Ishikawa (cell line): Measurements from ENCODE around the gene KCNG4.

Experiments used
- CEBPB ChIP-seq: IDR thresholded peaks from 2 replicates; pipeline ENCODE4 v1.6.1; 2012
- CREB1 ChIP-seq: IDR thresholded peaks from 2 replicates; pipeline ENCODE4 v1.6.1; 2012; ENCODE audit warnings: low read depth
- EGR1 ChIP-seq: IDR thresholded peaks from 2 replicates; pipeline ENCODE4 v1.6.1; 2012
- EP300 ChIP-seq: IDR thresholded peaks from 2 replicates; pipeline ENCODE4 v1.6.1; 2012; ENCODE audit warnings: borderline replicate concordance
- FOXM1 ChIP-seq: IDR thresholded peaks from 2 replicates; pipeline ENCODE4 v1.6.1; 2012; ENCODE audit warnings: low read depth, borderline replicate concordance
- MAX ChIP-seq: IDR thresholded peaks from 2 replicates; pipeline ENCODE4 v1.6.1; 2012
- NFIC ChIP-seq: IDR thresholded peaks from 2 replicates; pipeline ENCODE4 v1.6.1; 2012
- RAD21 ChIP-seq: IDR thresholded peaks from 2 replicates; pipeline ENCODE4 v1.6.1; 2012; ENCODE audit warnings: low read depth
- REST ChIP-seq: IDR thresholded peaks from 2 replicates; pipeline ENCODE4 v1.6.1; 2012; ENCODE audit warnings: low read depth, mild to moderate bottlenecking
- TAF1 ChIP-seq: IDR thresholded peaks from 2 replicates; pipeline ENCODE4 v1.6.1; 2012; ENCODE audit warnings: low read depth, mild to moderate bottlenecking
- TCF12 ChIP-seq: IDR thresholded peaks from 2 replicates; pipeline ENCODE4 v1.6.1; 2012; ENCODE audit warnings: low read depth
- TEAD4 ChIP-seq: IDR thresholded peaks from 2 replicates; pipeline ENCODE4 v1.6.1; 2012
- USF1 ChIP-seq: IDR thresholded peaks from 2 replicates; pipeline ENCODE4 v1.6.1; 2012
- YY1 ChIP-seq: IDR thresholded peaks from 2 replicates; pipeline ENCODE4 v1.6.1; 2012; ENCODE audit warnings: low read depth
- ZBTB7A ChIP-seq: IDR thresholded peaks from 2 replicates; pipeline ENCODE4 v1.6.1; 2012; ENCODE audit warnings: low read depth

KCNG4 gene

DNA sequence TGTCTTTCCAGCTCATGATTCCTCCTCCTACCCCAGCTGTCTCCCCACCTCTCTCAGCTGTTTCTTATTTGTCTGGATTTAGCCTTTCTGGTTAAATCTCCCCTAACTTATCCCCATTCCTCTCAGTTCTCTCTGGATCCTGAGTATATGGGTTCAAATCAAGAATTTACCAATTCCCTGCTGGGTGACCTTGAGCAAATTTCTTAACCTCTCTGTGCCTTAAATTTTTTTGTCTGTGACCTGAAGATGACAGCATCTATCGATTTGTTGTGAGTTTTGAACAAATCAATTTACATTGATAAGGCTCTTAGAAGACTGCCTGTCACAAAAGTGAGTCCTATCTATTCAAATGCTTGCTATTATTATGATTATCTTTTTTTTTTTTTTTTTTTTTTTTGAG is 2.0 kb upstream of the KCNG4 start:
- TF ChIP-seq TCF12 (no peak), RAD21 (no peak), REST (no peak), YY1 (no peak), CEBPB (no peak), TEAD4 (no peak), TAF1 (no peak)

GRCh38 chr16:84240455-84240854 is 643 bp upstream of the KCNG4 start:
- TF ChIP-seq EP300 (no peak), ZBTB7A (no peak)

DNA sequence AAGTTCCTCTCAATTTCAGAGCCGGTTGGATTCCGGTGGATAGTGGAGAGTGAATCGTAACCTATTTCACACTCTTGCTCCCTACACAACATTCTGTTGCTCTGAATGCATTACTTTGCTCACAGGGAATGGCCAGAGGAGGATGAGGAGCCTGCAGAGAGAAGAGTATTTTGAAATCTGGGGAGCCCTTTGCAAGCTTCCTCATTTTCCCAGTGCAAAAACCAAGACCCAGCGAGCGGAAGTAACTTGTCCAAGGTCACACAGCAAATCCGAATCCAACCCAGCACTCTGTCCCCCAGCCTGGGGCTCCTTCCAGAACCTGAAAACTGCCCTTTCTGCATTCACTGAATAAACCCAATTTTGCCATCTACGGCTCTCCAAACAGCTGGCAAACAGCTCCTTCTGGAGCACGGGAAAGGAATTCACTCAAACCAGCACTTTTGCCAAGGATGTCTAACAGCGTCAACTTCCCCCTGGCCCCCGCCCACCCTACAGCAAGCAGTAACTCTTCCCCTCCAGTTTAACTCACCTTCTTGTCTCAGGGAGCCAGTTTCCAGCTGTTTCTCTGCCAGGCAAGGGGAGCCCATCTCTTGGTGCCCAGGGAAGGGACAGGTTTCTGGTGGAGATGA is 557 bp downstream of the KCNG4 start:
- TF ChIP-seq ZBTB7A (no peak), CEBPB (no peak), RAD21 (no peak), TCF12 (no peak)

GRCh38 chr16:84237994-84238750 is 1.6 kb downstream of the KCNG4 start:
- TF ChIP-seq NFIC (no peak), CREB1 (no peak), TAF1 (no peak), EP300 (no peak), TEAD4 (no peak), YY1 (no peak), EGR1 (no peak), TCF12 (no peak), ZBTB7A (no peak), FOXM1 (no peak), MAX (no peak), REST (no peak), RAD21 (no peak), USF1 (no peak), CEBPB (no peak)

GRCh38 chr16:84236671-84237070 is 3.1 kb downstream of the KCNG4 start:
- TF ChIP-seq MAX: no peak
- no peak for TF ChIP-seq EGR1
- TF ChIP-seq CEBPB: no peak
- no peak for TF ChIP-seq EP300
- no peak for TF ChIP-seq CREB1

- TF ChIP-seq ZBTB7A (no peak), YY1 (no peak), NFIC (no peak), EP300 (no peak), TEAD4 (no peak), RAD21 (no peak), FOXM1 (no peak), REST (no peak), EGR1 (no peak), MAX (no peak), CEBPB (no peak), TAF1 (no peak), TCF12 (no peak), CREB1 (no peak), USF1 (no peak)
Measured at GRCh38 chr16:84234321-84235241, 5.2 kb downstream of the KCNG4 start.
